Activated CD8-positive, alpha-beta memory T cell treated with anti-CD3 and anti-CD28 coated beads for 24 hours (primary cell): Measurements from ENCODE around the gene RASA2.
"Not testable (repeated sequence)": the region's sequence is repeated elsewhere in the genome, so short reads cannot be mapped to it uniquely, and the experiment has no call there.

Experiments
- DNase-seq: peaks from one replicate; pipeline ENCODE4 v3.0.0-alpha.2; 2020

RASA2 gene

DNA sequence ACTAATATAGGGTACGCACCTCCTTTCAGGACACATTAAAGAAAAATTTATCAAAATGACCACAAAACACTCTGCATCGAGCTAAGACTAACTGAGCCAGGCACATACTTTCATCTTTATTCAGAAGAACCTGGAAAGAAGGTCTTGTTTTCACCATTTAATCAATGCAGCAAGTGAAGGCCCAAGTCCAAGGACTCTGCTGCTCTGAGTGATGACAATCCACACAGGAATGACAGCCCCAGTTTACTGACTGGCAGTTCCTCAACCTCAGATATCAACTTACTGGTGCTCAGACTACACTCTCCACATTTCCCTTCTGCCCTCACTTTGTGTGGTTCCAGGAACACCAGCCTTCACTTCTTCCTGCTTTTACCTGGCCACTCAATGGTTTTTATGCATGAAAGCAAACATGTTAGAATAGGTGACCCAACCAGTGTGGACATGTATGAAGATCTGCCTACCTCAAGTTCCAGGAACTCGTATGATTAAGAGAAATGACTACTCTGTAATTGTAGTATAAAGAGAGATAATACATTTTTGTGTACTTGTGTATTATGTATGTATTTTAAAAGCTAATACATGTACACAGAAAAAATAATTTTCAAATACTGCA, 29.1 kb upstream of the RASA2 start:
- no peak for DNase-seq

DNA sequence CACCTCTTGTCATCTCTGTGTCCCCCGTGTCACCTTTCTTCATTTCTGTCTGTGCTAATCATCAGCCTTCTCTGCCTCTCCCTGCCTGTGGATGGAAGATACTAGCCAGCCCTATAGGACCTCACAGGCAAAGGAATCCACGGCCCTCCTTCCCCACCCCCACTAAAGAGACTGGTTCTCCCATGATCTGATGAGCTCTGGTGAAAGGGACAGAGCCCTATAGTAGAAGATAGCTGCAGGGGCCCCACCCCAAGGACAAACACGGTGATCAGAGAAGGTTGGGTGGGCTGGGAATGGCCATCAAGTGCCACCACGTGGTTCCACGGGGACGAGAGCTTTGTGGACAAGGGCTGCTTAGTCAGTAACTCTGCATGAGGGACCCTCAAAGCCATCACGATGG, 27.8 kb upstream of the RASA2 start:
- DNase-seq = no peak

GRCh38 chr3:141460097-141460704, 26.6 kb upstream of the RASA2 start:
- DNase-seq = peak; percentile 94

DNA sequence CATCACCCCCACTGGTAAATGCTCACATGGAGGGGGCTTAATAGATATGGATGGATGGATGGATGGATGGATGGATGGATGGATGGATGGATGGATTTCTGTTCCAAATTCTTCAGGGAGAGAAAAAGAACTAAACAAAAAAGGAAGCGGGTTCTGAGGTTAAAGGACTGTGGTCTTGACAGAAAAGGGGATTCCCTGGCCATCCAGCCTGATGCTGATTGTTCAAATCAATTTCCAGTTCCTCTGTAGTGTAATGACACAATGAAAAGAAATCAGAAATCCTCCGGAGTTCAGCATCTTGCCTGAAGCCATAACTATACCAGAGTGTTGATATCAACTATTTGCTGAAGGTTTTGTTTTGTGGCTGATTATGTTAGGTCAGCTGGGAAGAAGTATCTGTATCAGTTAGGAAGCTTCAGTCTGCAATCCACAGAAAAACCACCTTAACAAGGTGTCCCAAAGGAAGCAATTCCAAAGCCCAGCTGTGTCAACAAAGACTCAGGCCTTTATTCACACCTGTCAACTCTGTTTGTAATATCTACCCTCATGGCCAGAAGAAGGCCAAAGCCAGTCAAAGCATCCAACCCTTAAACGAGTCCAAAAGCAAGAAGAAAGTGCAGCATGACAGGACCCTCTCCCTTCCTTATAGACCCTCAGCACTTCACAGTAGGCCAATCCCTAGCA, 24.5 kb upstream of the RASA2 start:
- DNase-seq = no peak

DNA sequence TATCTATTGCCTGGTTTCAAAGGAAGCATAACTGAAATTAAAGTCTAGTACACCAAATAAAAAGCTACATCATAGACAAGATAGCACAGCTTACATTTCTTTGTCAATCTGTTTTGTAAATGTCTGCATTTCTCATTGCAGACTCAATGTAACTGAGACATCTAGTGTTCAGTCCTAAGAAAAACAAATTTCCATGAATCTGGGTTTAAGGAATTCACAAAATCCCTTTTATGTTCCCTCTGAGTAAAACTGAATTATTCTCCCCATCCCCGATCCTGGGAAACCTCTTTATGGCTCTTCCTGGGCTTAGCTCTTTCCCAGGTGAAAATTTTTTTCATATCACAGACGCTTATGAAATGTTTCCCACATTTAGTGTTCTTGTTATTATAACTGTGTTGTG, 21.6 kb upstream of the RASA2 start:
- no peak for DNase-seq

- no peak for DNase-seq
These were observed 20.1 kb upstream of the RASA2 start for GRCh38 chr3:141466633-141467169.

GRCh38 chr3:141469720-141470119, 17.1 kb upstream of the RASA2 start:
- no peak for DNase-seq

DNA sequence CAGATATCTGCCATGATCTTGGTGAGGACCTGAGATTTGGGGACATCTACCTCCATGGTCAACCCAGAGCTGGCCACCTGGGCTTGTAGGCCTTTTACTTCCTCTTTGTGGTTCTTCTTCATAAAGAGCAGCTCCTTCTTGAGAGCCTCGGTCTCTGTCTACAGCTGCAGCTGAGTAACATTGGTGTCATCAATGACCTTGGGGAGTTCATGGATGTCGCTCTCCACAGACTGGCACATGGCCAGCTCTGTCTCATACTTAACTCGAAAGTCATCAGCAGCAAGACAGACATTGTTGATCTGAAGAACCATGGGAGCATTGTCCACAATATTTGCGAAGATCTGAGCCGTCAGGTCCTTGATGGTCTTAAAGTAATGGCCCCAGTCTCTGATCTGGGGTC, 15.7 kb upstream of the RASA2 start:
- DNase-seq = no peak

- no peak for DNase-seq
These were observed 10.8 kb upstream of the RASA2 start for GRCh38 chr3:141476033-141476432.

DNA sequence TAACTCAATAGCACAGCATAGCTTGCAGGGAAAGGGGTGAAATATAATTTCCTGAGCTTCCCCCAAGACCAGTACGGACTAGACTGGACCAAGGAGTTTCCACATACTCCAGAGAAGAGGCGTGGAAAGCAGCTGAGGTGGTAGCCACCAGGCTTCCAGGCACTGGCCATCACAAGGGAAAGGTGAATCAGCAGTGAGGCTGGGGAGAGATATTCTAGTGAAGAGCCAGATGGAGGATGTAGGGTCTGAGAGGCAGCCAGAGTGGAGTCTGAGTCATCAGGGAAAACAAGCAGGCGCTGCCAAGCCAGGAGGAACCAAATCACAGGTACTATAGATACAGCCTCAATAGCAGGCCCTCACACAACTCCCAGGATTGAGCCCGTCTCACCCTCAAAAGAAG, 9.6 kb upstream of the RASA2 start:
- DNase-seq = no peak

DNA sequence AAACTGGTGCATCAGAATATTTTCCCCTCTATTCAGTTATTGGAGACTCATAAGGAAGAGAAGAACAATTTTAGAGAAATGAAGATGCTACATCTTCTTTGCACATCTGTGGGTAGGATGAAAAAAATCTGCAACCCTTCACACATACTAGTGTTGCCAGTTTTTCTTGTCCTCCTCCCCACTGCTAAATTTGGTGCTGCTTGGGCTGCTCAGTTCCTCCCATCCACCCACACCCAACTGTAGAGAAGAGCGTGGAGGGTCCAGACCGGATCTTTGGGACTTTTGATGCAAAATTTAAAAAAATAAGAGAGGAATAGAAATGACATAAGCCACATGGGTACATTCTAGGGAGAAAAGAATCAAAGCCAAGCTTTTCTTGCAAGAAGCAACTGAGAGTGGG, 8.7 kb upstream of the RASA2 start:
- DNase-seq = no peak

DNA sequence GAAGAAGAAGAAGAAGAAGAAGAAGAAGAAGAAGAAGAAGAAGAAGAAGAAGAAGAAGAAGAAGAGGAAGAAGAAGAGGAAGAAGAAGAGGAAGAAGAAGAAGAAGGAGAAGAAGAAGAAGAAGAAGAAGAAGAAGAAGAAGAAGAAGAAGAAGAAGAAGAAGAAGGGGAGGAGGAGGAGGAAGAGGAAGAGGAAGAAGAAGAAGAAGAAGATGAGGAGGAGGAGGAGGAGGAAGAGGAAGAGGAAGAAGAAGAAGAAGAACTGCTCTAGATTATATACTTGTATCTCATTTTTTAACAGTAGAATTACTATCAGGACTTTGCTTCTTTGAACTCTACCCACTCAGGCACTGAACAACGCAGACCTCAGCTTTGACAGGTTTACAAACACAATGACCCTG, 8.0 kb upstream of the RASA2 start:
- not testable (repeated sequence) for DNase-seq

- no peak for DNase-seq
These were observed 4.4 kb upstream of the RASA2 start for GRCh38 chr3:141482245-141482922.

GRCh38 chr3:141484701-141485287, 2.0 kb upstream of the RASA2 start:
- DNase-seq = no peak

GRCh38 chr3:141485641-141486495, 959 bp upstream of the RASA2 start:
- no peak for DNase-seq

- peak; percentile 70 for DNase-seq
These were observed 406 bp upstream of the RASA2 start for GRCh38 chr3:141486496-141486745.

- no peak for DNase-seq
These were observed 860 bp downstream of the RASA2 start for GRCh38 chr3:141487521-141488252.

DNA sequence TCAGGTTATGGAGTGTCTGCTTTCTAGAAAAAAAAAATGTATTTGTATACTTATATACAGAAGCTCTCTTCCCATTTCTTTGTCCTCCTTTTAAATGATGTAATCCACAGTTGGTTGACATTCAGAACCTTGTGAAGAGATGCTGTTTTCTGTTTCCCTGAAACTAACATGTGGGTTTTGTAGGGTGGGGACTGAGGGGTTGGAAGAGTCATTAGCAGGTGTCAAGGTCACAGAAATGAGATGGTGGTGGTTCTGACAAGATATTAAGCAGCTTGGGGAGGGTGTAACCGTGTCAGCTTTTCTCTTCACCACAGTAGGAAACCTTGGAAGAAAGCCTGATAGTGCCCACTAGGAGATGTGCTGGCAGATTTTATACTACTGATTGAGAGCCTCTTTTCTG, 2.4 kb downstream of the RASA2 start:
- no peak for DNase-seq

- DNase-seq = no peak
These were observed 4.3 kb downstream of the RASA2 start for GRCh38 chr3:141491081-141491480.

DNA sequence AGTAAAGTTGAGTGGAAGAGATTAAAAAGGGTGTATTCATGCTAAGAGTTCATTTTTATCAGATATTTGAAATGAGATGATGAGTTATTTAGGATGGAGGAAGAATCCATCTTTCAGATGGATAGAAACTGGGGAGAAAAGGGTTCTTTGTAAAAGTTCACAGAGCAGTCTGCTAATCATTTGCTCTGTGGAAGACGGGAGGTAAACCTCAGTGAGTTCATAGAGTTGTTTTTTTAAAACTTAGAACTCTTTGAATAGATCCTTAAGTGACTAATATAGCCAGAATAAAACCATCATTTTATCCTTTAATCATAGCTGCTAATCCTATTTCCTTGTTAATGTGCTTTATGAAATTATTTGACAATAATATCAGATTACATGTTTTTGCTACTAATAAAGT, 5.1 kb downstream of the RASA2 start:
- DNase-seq = no peak

DNA sequence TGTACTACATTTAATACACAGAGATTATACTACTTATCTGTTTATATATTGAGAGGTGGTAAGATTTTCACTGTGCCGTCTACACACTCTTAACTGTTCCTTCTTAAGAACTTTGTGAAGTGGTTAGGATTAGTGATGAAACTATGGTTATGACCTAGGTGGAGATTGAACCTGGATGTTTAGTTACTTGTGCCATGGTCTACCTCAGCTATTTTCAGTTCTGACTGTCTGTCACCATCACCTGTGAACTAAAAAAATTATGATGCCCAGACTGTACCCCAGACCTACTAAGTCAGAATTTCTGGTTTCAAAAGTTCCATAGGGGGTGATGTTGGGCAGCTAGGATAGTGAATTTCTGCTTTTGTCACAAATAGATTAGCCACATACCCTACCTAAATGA, 6.4 kb downstream of the RASA2 start:
- no peak for DNase-seq

GRCh38 chr3:141497589-141497988, 10.8 kb downstream of the RASA2 start:
- DNase-seq = not testable (repeated sequence)
